HepG2 (cell line): ENCODE data around the gene RARS2. TPM values are rescaled to one million over a fixed set of nuclear protein-coding genes. Genes with fewer than 3 reads are reported as not detected.

Experiments used
- AFF4 ChIP-seq: sonication (generic); formaldehyde crosslinking; IDR thresholded peaks from 2 replicates; pipeline ENCODE4 v1.4.0; 2020; ENCODE audit warnings: missing genetic modification reagents
- BRCA1 ChIP-seq: sonication (generic); formaldehyde crosslinking; IDR thresholded peaks from 2 replicates; pipeline ENCODE4 v1.4.0; 2020; ENCODE audit warnings: missing genetic modification reagents
- HHEX ChIP-seq: IDR thresholded peaks from 2 replicates; pipeline ENCODE4 v1.6.1; 2016; ENCODE audit warnings: control low read depth
- ISL2 ChIP-seq: sonication (generic); formaldehyde crosslinking; IDR thresholded peaks from 2 replicates; pipeline ENCODE4 v1.5.0; 2020; ENCODE audit warnings: missing genetic modification reagents
- NKX3-1 ChIP-seq: sonication (generic); formaldehyde crosslinking; IDR thresholded peaks from 2 replicates; pipeline ENCODE4 v1.5.0; 2020; ENCODE audit warnings: missing genetic modification reagents
- SKI ChIP-seq: fragments of 450-650 bp; IDR thresholded peaks from one replicate; pipeline ENCODE4 v1.6.1; 2018; ENCODE audit warnings: mild to moderate bottlenecking; ENCODE audit not compliant: partially characterized antibody
- SOX5 ChIP-seq: IDR thresholded peaks from 2 replicates; pipeline ENCODE4 v1.6.1; 2016; ENCODE audit warnings: borderline replicate concordance
- SOX6 ChIP-seq, 2 experiments: fragments of 450-650 bp in 1 of 2; sonication (generic) in 1 of 2; formaldehyde crosslinking in 1 of 2; IDR thresholded peaks; 2 replicates each; pipeline versions ENCODE4 v1.4.0 to v1.6.1; 2017 to 2020; ENCODE audit warnings: antibody characterized with exemption in 1 of 2, mild to moderate bottlenecking in 1 of 2, missing genetic modification reagents in 1 of 2
- SP140L ChIP-seq: sonication (generic); formaldehyde crosslinking; IDR thresholded peaks from 2 replicates; pipeline ENCODE4 v1.4.0; 2020; ENCODE audit warnings: missing genetic modification reagents, borderline replicate concordance
- TCF12 ChIP-seq, 2 experiments: fragments of 450-650 bp in 1 of 2; sonication (generic) in 1 of 2; formaldehyde crosslinking in 1 of 2; IDR thresholded peaks; 2 replicates each; pipeline versions ENCODE4 v1.6.1 to v1.8.0; 2017 to 2022; ENCODE audit warnings: antibody characterized with exemption in 1 of 2, mild to moderate bottlenecking in 1 of 2, missing genetic modification reagents in 1 of 2, moderate library complexity in 1 of 2
- ZBTB7B ChIP-seq: sonication (generic); formaldehyde crosslinking; IDR thresholded peaks from 2 replicates; pipeline ENCODE4 v1.4.0; 2020; ENCODE audit warnings: missing genetic modification reagents
- ZMAT5 ChIP-seq: sonication (generic); formaldehyde crosslinking; IDR thresholded peaks from 2 replicates; pipeline ENCODE4 v1.5.0; 2020; ENCODE audit warnings: mild to moderate bottlenecking, low read depth, missing genetic modification reagents, borderline replicate concordance
- ZNF496 ChIP-seq: sonication (generic); formaldehyde crosslinking; IDR thresholded peaks from 2 replicates; pipeline ENCODE4 v1.8.1; 2023; ENCODE audit warnings: mild to moderate bottlenecking, moderate library complexity, missing genetic modification reagents; ENCODE audit not compliant: insufficient replicate concordance
- ZNF558 ChIP-seq: sonication (generic); formaldehyde crosslinking; IDR thresholded peaks from 2 replicates; pipeline ENCODE4 v1.9.0; 2022; ENCODE audit warnings: mild to moderate bottlenecking, missing genetic modification reagents, borderline replicate concordance
- ZNF652 ChIP-seq: IDR thresholded peaks from 2 replicates; pipeline ENCODE4 v1.6.1; 2016; ENCODE audit warnings: low read depth, borderline replicate concordance
- ZNF687 ChIP-seq: sonication (generic); formaldehyde crosslinking; IDR thresholded peaks from 2 replicates; pipeline ENCODE4 v1.5.1; 2020; ENCODE audit warnings: mild to moderate bottlenecking, missing genetic modification reagents, moderate library complexity
- polyA plus RNA-seq, 8 experiments: library from polyadenylated mRNA; depleted of rRNA in 3 of 8; stranded (reverse) in 7 of 8; unstranded in 1 of 8; fragments of >200 nt; fragmentation: Illumina TruSeq in 4 of 8; extraction: Trizol in 4 of 8; gene quantifications; 2 replicates each; pipeline versions ENCODE4 v1.2.1 to v1.2.3, GENCODE V29; 2011 to 2016; ENCODE audit warnings: low read depth in 4 of 8, missing spikeins in 1 of 8, mixed read lengths in 1 of 8; ENCODE audit not compliant: insufficient read depth in 1 of 8
- total RNA-seq, 5 experiments: library from RNA; depleted of rRNA; stranded (reverse); fragments of >200 nt; fragmentation: Illumina TruSeq; extraction: Trizol; gene quantifications; 2 replicates each; pipeline ENCODE4 v1.2.3, GENCODE V29; 2016; ENCODE audit warnings: low read depth in 1 of 5
- TF ChIP-seq, protein P1 (sequence below): sonication (generic); formaldehyde crosslinking; conservative IDR thresholded peaks from 2 replicates; pipeline ENCODE4 v1.4.0; 2020; ENCODE audit warnings: missing genetic modification reagents

RARS2 gene
- total and polyA plus RNA-seq, 2 of the 13 experiments (the other 11 are each of a cell fraction or from before 2014, with no cell fraction given): 23.4 to 80.1 TPM

- TF ChIP-seq, protein P1, sequence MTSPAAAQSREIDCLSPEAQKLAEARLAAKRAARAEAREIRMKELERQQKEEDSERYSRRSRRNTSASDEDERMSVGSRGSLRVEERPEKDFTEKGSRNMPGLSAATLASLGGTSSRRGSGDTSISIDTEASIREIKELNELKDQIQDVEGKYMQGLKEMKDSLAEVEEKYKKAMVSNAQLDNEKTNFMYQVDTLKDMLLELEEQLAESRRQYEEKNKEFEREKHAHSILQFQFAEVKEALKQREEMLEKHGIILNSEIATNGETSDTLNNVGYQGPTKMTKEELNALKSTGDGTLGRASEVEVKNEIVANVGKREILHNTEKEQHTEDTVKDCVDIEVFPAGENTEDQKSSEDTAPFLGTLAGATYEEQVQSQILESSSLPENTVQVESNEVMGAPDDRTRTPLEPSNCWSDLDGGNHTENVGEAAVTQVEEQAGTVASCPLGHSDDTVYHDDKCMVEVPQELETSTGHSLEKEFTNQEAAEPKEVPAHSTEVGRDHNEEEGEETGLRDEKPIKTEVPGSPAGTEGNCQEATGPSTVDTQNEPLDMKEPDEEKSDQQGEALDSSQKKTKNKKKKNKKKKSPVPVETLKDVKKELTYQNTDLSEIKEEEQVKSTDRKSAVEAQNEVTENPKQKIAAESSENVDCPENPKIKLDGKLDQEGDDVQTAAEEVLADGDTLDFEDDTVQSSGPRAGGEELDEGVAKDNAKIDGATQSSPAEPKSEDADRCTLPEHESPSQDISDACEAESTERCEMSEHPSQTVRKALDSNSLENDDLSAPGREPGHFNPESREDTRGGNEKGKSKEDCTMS: no peak
- TF ChIP-seq TCF12 (IDR thresholded peaks at IDR 0.05): no peak
- TF ChIP-seq TCF12 (CRISPR knock-in tag; IDR thresholded peaks at IDR 0.05): peak; percentile 91
- no peak for TF ChIP-seq NKX3-1 (CRISPR knock-in tag)
- peak; percentile 51 for TF ChIP-seq ISL2
- peak; percentile 93 for TF ChIP-seq ZNF558
- TF ChIP-seq SP140L (CRISPR knock-in tag): no peak
- no peak for TF ChIP-seq ZMAT5
- TF ChIP-seq AFF4 (CRISPR knock-in tag): no peak
- peak; percentile 79 for TF ChIP-seq ZBTB7B
- no peak for TF ChIP-seq BRCA1 (CRISPR knock-in tag)
- TF ChIP-seq SKI: no peak
- no peak; the same call in 1 of the 2 replicates for TF ChIP-seq ZNF652 (CRISPR knock-in tag)
- TF ChIP-seq ZNF687 (CRISPR knock-in tag): peak; percentile 86
- TF ChIP-seq ZNF496 (CRISPR knock-in tag): no peak
- TF ChIP-seq SOX5 (CRISPR knock-in tag): no peak; the same call in 1 of the 2 replicates
- no peak for TF ChIP-seq HHEX (CRISPR knock-in tag)
- TF ChIP-seq SOX6 (IDR thresholded peaks at IDR 0.05): no peak
- peak; percentile 81 for TF ChIP-seq SOX6 (CRISPR knock-in tag; IDR thresholded peaks at IDR 0.05)
Observed at GRCh38 chr6:87472525-87473418, 117.0 kb downstream of the RARS2 start, which contains the start of gene SLC35A1 (continued).
